ENCODE measurements around the gene SCO2.
A peak's percentile ranks its signal among the peaks of the same experiment; 100 is the strongest.

SCO2 gene

GRCh38 chr22:50525104-50525857, at the start of gene SCO2:
Gene SCO2, minus strand, starts transcription at chr22:50525598. Its CDS starts 1,187 bp downstream, at chr22:50524411.
- DNase-seq, result peak; percentile 96

- DNase-seq, result no peak
Measured at GRCh38 chr22:50574383-50574755, 49.0 kb upstream of the SCO2 start.

- DNase-seq, result no peak
Measured at GRCh38 chr22:50573491-50574382, 48.3 kb upstream of the SCO2 start.

GRCh38 chr22:50572965-50573364, 47.6 kb upstream of the SCO2 start:
- no peak for DNase-seq

- no peak for DNase-seq
Measured at GRCh38 chr22:50571264-50572175, 46.1 kb upstream of the SCO2 start.

- DNase-seq, result no peak
Measured at GRCh38 chr22:50570861-50571260, 45.5 kb upstream of the SCO2 start.

- DNase-seq, result no peak
Measured at GRCh38 chr22:50569896-50570535, 44.6 kb upstream of the SCO2 start.

- DNase-seq, result no peak
Measured at GRCh38 chr22:50569041-50569459, 43.7 kb upstream of the SCO2 start.

- DNase-seq, result no peak
Measured at GRCh38 chr22:50568626-50569025, 43.2 kb upstream of the SCO2 start.

GRCh38 chr22:50567721-50568252, 42.4 kb upstream of the SCO2 start:
- DNase-seq, result no peak

- DNase-seq, result no peak
Measured at GRCh38 chr22:50564289-50564688, 38.9 kb upstream of the SCO2 start.

GRCh38 chr22:50563413-50564160, 38.2 kb upstream of the SCO2 start:
- DNase-seq, result no peak

GRCh38 chr22:50562523-50563412, 37.4 kb upstream of the SCO2 start, which contains the start of gene SYCE3:
Gene SYCE3, minus strand, starts transcription at chr22:50562919. Its CDS starts 6,514 bp downstream, at chr22:50556405.
- peak; percentile 96 for DNase-seq

- DNase-seq, result no peak
Measured at GRCh38 chr22:50561401-50562358, 36.3 kb upstream of the SCO2 start.

GRCh38 chr22:50560034-50560433, 34.6 kb upstream of the SCO2 start:
- DNase-seq, result no peak

GRCh38 chr22:50556703-50557102, 31.3 kb upstream of the SCO2 start:
- DNase-seq, result no peak

GRCh38 chr22:50553310-50553709, 27.9 kb upstream of the SCO2 start:
- no peak for DNase-seq

GRCh38 chr22:50551160-50551752, 25.9 kb upstream of the SCO2 start:
- DNase-seq, result no peak

- no peak for DNase-seq
Measured at GRCh38 chr22:50550395-50550794, 25.0 kb upstream of the SCO2 start.
